ENCODE data around the gene PRLR.

Gene PRLR

DNA sequence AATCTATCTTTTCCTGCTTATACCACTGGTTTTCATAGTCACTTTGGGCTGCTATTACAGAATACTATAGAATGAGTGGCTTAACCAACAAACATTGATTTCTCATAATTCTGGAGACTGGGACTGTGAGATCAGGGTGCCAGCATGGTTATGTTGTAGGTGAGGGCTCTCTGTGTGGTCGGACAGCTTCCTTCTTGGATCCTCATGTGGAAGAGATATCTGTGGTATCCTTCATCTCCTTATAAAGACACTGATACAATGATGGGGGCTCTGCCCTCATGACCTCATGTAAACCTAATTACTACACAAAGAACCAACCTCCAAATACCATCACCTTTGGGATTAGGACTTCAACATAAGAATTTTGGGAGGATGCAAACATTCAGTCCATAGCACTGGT lies 13.9 kb upstream of the PRLR start:
- TF ChIP-seq, protein P1, sequence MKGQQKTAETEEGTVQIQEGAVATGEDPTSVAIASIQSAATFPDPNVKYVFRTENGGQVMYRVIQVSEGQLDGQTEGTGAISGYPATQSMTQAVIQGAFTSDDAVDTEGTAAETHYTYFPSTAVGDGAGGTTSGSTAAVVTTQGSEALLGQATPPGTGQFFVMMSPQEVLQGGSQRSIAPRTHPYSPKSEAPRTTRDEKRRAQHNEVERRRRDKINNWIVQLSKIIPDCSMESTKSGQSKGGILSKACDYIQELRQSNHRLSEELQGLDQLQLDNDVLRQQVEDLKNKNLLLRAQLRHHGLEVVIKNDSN (IDR thresholded peaks at IDR 0.05) = no peak
- TF ChIP-seq EGR1 (IDR thresholded peaks at IDR 0.05) = no peak
- no peak for TF ChIP-seq TCF12 (IDR thresholded peaks at IDR 0.05; ENCODE audit: low read depth)
- TF ChIP-seq TEAD4 (IDR thresholded peaks at IDR 0.05) = no peak
- TF ChIP-seq, protein P2, sequence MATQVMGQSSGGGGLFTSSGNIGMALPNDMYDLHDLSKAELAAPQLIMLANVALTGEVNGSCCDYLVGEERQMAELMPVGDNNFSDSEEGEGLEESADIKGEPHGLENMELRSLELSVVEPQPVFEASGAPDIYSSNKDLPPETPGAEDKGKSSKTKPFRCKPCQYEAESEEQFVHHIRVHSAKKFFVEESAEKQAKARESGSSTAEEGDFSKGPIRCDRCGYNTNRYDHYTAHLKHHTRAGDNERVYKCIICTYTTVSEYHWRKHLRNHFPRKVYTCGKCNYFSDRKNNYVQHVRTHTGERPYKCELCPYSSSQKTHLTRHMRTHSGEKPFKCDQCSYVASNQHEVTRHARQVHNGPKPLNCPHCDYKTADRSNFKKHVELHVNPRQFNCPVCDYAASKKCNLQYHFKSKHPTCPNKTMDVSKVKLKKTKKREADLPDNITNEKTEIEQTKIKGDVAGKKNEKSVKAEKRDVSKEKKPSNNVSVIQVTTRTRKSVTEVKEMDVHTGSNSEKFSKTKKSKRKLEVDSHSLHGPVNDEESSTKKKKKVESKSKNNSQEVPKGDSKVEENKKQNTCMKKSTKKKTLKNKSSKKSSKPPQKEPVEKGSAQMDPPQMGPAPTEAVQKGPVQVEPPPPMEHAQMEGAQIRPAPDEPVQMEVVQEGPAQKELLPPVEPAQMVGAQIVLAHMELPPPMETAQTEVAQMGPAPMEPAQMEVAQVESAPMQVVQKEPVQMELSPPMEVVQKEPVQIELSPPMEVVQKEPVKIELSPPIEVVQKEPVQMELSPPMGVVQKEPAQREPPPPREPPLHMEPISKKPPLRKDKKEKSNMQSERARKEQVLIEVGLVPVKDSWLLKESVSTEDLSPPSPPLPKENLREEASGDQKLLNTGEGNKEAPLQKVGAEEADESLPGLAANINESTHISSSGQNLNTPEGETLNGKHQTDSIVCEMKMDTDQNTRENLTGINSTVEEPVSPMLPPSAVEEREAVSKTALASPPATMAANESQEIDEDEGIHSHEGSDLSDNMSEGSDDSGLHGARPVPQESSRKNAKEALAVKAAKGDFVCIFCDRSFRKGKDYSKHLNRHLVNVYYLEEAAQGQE (IDR thresholded peaks at IDR 0.05; ENCODE audit: low read depth) = no peak
- TF ChIP-seq, protein P3, sequence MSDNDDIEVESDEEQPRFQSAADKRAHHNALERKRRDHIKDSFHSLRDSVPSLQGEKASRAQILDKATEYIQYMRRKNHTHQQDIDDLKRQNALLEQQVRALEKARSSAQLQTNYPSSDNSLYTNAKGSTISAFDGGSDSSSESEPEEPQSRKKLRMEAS (IDR thresholded peaks at IDR 0.05) = no peak
- no peak for TF ChIP-seq RAD21 (IDR thresholded peaks at IDR 0.05; ENCODE audit: low read depth)
- no peak for TF ChIP-seq FOXM1 (IDR thresholded peaks at IDR 0.05; ENCODE audit: borderline replicate concordance, low read depth)
- TF ChIP-seq CREB1 (IDR thresholded peaks at IDR 0.05; ENCODE audit: low read depth) = no peak
- no peak for TF ChIP-seq YY1 (IDR thresholded peaks at IDR 0.05; ENCODE audit: low read depth)
- TF ChIP-seq NFIC (IDR thresholded peaks at IDR 0.05) = no peak
- TF ChIP-seq ZBTB7A (IDR thresholded peaks at IDR 0.05; ENCODE audit: low read depth) = no peak
- TF ChIP-seq TAF1 (IDR thresholded peaks at IDR 0.05; ENCODE audit: low read depth) = no peak
- no peak for TF ChIP-seq EP300 (IDR thresholded peaks at IDR 0.05; ENCODE audit: borderline replicate concordance)
- TF ChIP-seq CEBPB (IDR thresholded peaks at IDR 0.05) = no peak

DNA sequence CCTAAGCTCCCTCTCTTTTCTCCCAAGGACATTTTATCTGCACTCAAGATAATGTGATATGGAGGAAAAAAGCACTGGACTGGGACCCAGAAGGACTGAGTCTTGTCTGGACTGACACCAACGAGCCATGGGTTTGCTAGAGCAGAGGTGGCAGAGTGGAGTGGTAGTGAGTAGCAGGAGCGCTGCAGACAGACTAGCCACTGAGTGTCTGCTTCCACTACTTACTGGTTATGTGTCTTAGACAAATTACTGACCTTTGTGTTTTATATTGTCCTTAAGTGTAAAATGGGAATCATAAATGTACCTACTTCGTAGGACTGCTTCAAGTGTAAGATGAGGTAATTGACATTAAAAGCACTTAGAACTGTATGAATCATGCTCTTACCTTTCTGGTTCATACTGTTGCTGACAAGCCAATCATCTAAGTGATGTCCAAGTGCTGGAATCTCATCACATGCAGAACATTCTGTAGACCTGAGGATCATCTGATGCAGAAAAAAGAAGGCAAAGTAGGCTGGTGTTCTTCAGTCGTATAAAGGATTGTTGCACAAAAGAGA lies 12.5 kb upstream of the PRLR start:
- TF ChIP-seq YY1 (IDR thresholded peaks at IDR 0.05; ENCODE audit: low read depth) (no peak), NFIC (IDR thresholded peaks at IDR 0.05) (no peak), TCF12 (IDR thresholded peaks at IDR 0.05; ENCODE audit: low read depth) (no peak), ZBTB7A (IDR thresholded peaks at IDR 0.05; ENCODE audit: low read depth) (no peak), EP300 (IDR thresholded peaks at IDR 0.05; ENCODE audit: borderline replicate concordance) (no peak), TEAD4 (IDR thresholded peaks at IDR 0.05) (no peak)
- TF ChIP-seq, protein P3 (IDR thresholded peaks at IDR 0.05) = no peak
- TF ChIP-seq, protein P2 (IDR thresholded peaks at IDR 0.05; ENCODE audit: low read depth) = no peak

DNA sequence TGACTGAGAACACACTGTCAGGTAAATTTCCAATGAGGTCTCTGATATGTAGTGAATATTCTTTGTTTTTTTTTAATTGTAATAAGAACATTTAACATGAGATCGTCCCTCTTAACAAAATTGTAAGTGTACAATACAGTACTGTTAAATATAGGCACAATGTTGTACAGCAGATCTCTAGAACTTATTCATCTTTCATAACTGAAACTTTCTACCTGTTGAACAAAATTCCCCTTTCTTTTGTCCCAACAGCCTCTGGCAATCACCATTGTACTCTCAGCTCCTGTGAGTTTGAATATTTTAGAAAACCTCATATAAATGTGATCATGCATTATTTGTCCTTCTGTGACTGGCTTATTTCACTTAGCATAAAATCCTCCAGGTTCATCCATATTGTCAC lies 10.6 kb upstream of the PRLR start:
- TF ChIP-seq, protein P1 (IDR thresholded peaks at IDR 0.05) = no peak
- TF ChIP-seq TEAD4 (IDR thresholded peaks at IDR 0.05) = no peak
- TF ChIP-seq EGR1 (IDR thresholded peaks at IDR 0.05) = no peak

DNA sequence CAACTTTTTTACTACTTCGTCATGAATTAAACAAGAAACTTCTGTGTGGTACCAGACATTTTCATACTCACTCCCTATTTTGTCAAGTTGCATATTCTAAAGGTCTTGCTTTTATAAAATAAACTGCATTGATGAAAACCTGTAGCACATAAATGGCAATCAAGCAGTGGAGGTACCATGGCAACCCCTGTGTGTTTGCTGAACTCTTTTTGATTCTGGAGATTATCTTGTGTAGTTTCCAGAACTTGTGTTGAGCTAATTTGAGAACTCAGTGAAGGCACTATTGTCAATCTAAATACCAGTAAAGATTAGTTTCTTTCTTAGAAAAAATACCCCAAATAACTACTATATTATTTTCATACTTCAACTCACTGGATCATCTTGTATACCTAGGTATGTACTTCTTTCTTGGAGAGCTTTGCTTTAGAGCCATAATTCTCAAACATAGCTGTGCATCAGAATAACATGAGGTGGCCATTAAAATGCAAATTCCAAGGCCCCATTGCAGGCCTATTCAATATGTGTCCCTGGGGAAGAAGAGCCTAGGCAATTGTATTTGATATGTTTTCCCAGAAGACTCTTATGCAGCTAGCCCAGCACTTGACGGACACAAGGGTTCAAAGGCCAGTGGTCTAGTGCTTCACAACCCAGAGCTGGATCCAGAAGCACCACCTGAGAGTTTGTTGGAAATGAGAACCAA lies 9.8 kb upstream of the PRLR start:
- TF ChIP-seq FOXM1 (IDR thresholded peaks at IDR 0.05; ENCODE audit: borderline replicate concordance, low read depth) = no peak
- no peak for TF ChIP-seq ZBTB7A (IDR thresholded peaks at IDR 0.05; ENCODE audit: low read depth)
- no peak for TF ChIP-seq NFIC (IDR thresholded peaks at IDR 0.05)
- no peak for TF ChIP-seq RAD21 (IDR thresholded peaks at IDR 0.05; ENCODE audit: low read depth)
- TF ChIP-seq TCF12 (IDR thresholded peaks at IDR 0.05; ENCODE audit: low read depth) = no peak
- TF ChIP-seq, protein P1 (IDR thresholded peaks at IDR 0.05) = no peak
- TF ChIP-seq CREB1 (IDR thresholded peaks at IDR 0.05; ENCODE audit: low read depth) = no peak
- TF ChIP-seq, protein P3 (IDR thresholded peaks at IDR 0.05) = no peak

DNA sequence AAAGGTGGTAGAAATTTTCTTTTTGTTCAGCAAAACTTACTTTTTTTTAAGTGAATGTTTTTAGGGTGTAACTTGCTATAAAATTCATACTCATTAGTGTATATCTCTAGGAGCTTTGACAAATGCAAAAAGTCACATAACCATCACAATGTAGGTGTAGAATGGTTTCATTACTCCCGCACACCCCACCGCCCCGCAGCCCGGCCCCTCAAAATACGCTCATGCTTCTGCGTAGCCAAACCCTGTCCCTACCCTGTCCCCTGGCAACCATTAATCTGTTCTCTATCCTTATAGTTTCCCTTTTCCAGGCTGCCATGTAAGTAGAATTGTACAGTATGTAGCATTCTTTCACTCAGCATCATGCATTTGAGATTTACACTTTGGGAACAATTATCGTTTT lies 9.2 kb upstream of the PRLR start:
- no peak for TF ChIP-seq EGR1 (IDR thresholded peaks at IDR 0.05)
- TF ChIP-seq FOXM1 (IDR thresholded peaks at IDR 0.05; ENCODE audit: borderline replicate concordance, low read depth) = no peak
- TF ChIP-seq ZBTB7A (IDR thresholded peaks at IDR 0.05; ENCODE audit: low read depth) = no peak
- TF ChIP-seq NFIC (IDR thresholded peaks at IDR 0.05) = no peak
- TF ChIP-seq, protein P2 (IDR thresholded peaks at IDR 0.05; ENCODE audit: low read depth) = no peak
- TF ChIP-seq, protein P1 (IDR thresholded peaks at IDR 0.05) = no peak
- TF ChIP-seq, protein P3 (IDR thresholded peaks at IDR 0.05) = no peak
- TF ChIP-seq EP300 (IDR thresholded peaks at IDR 0.05; ENCODE audit: borderline replicate concordance) = no peak
- no peak for TF ChIP-seq TCF12 (IDR thresholded peaks at IDR 0.05; ENCODE audit: low read depth)

Data from Ishikawa (cell line).